ENCODE results near the gene COG2. TPM values are rescaled to one million over a fixed set of nuclear protein-coding genes. Genes with fewer than 3 reads are reported as not detected.

Gene COG2
- total and polyA plus RNA-seq, 2 of the 8 experiments (the other 6 are each of a cell fraction or from before 2014, with no cell fraction given), result 10.3 to 36.7 TPM

GRCh38 chr1:230612651-230613050 lies 29.6 kb upstream of the COG2 start:
- H2AFZ ChIP-seq (ENCODE audit: low read length), result no peak overlapping the region
- no peak overlapping the region for H2BK120ac ChIP-seq (replicated peaks; ENCODE audit: low read depth, low read length)
- no peak overlapping the region for H2BK20ac ChIP-seq (ENCODE audit: low read length)
- H4K5ac ChIP-seq (ENCODE audit: insufficient read length, low read depth, low read length), result no peak overlapping the region
- H4K91ac ChIP-seq (replicated peaks; ENCODE audit: insufficient read length, low read length), result no peak overlapping the region
- no peak overlapping the region for H3K23ac ChIP-seq (ENCODE audit: insufficient read length)
- peaks cover 0 to 18% (median 10%) of the 10 kb centered on the region in 4 experiments; a peak in 4 of 7 replicates for H3K4me1 ChIP-seq (replicated peaks in 1 of 4; ENCODE audit: control insufficient read depth in 3 of 4, insufficient read depth in 4 of 4, low read length in 3 of 4)
- H3K27ac ChIP-seq (ENCODE audit: low read depth, low read length), result no peak overlapping the region
- H3K9me3 ChIP-seq (ENCODE audit: insufficient read depth in 2 of 2, low read depth in 1 of 2, low read length in 1 of 2), result no peaks in the 10 kb centered on the region
- H3K4ac ChIP-seq (replicated peaks; ENCODE audit: insufficient read length, low read depth, low read length), result no peak overlapping the region
- no peaks in the 10 kb centered on the region for H3K23me2 ChIP-seq (ENCODE audit: low read depth, low read length)
- DNase-seq (ENCODE audit: low read depth in 1 of 2, low spot score in 2 of 2), result no peak
- ChIA-PET POLR2A (ENCODE audit: partially characterized antibody) (no interaction called here), CTCF (ENCODE audit: partially characterized antibody) (interaction anchor here (0.9 to 1.3 kb wide), 2 partner anchors 21 to 76 kb away, joined by 3 read pairs; no protein-coding TSS in a partner anchor)
- no peaks in the 10 kb centered on the region for H3K79me2 ChIP-seq (ENCODE audit: control insufficient read depth in 1 of 2, insufficient read depth in 2 of 2, low read length in 2 of 2)
- H2AK5ac ChIP-seq (ENCODE audit: low read depth, low read length), result no peak overlapping the region
- no peak overlapping the region for H3K4me2 ChIP-seq (ENCODE audit: insufficient read depth in 1 of 2, low read depth in 2 of 2, low read length in 2 of 2)
- TF ChIP-seq POU5F1 (IDR thresholded peaks at IDR 0.05; ENCODE audit: low read depth, low read length) (no peak), USF2 (IDR thresholded peaks at IDR 0.05; ENCODE audit: low read length) (no peak), CBX5 (IDR thresholded peaks at IDR 0.05; ENCODE audit: low read depth, low read length) (no peak), BRCA1 (IDR thresholded peaks at IDR 0.05; ENCODE audit: low read depth, low read length) (no peak), BCL11A (IDR thresholded peaks at IDR 0.05; ENCODE audit: low read depth in 2 of 2, low read length in 2 of 2) (no peak), CHD2 (IDR thresholded peaks at IDR 0.05; ENCODE audit: low read length) (no peak), SIX5 (IDR thresholded peaks at IDR 0.05; ENCODE audit: low read depth, low read length) (no peak)
- no peak overlapping the region for H2BK15ac ChIP-seq (ENCODE audit: low read length)
- H2BK12ac ChIP-seq (ENCODE audit: low read depth, low read length), result no peak overlapping the region
- no peaks in the 10 kb centered on the region for H4K20me1 ChIP-seq (replicated peaks in 1 of 2; ENCODE audit: control insufficient read depth in 1 of 2, insufficient read depth in 2 of 2, low read length in 2 of 2)
- no peak overlapping the region for H3K56ac ChIP-seq (replicated peaks; ENCODE audit: insufficient read length, low read depth, low read length)
- H4K8ac ChIP-seq (ENCODE audit: extremely low read depth, insufficient read depth, low read length), result no peak overlapping the region
- H3K14ac ChIP-seq (ENCODE audit: insufficient read length), result no peak overlapping the region
- H3K18ac ChIP-seq (ENCODE audit: extremely low read depth, low read length), result no peak overlapping the region
- no peak overlapping the region for H2BK5ac ChIP-seq (ENCODE audit: low read depth, low read length)
- H3K9ac ChIP-seq (replicated peaks in 1 of 4; ENCODE audit: extremely low read depth in 1 of 4, low read depth in 3 of 4, low read length in 3 of 4), result no peak overlapping the region
- H3K79me1 ChIP-seq (ENCODE audit: low read depth, low read length), result no peaks in the 10 kb centered on the region
- H3K36me3 ChIP-seq (ENCODE audit: control insufficient read depth in 2 of 4, insufficient read depth in 4 of 4, low read length in 3 of 4), result no peaks in the 10 kb centered on the region
- H3K27me3 ChIP-seq (replicated peaks in 1 of 4; ENCODE audit: control insufficient read depth in 3 of 4, extremely low read depth in 1 of 4, insufficient read depth in 3 of 4, low read length in 3 of 4), result no peaks in the 10 kb centered on the region
- FAIRE-seq, result no peak
- WGBS, 2 experiments (ENCODE audit: extremely low coverage in 1 of 2, insufficient coverage in 1 of 2, insufficient read length in 1 of 2, insufficient replicate concordance in 2 of 2, low coverage in 1 of 2, low lambda C conversion rate in 2 of 2, missing lambda C conversion rate in 1 of 2), result 94% methylated on average over 1 of the region's 1 CpG; no CpG with 5 or more reads in 1 of the 2 experiments
- no peak overlapping the region for H3K4me3 ChIP-seq (ENCODE audit: extremely low read depth in 1 of 4, insufficient read depth in 2 of 4, low read depth in 3 of 4, low read length in 4 of 4)

All from H1 (cell line).